C1 segment of cervical spinal cord (tissue), 14 donors: ENCODE results near the gene JAZF1.

ENCODE experiments used
- DNase-seq, 14 donors: peaks; one replicate each; lab custom pipeline; 2025; lab: John Stamatoyannopoulos, UW

Gene JAZF1

GRCh38 chr7:27840313-27840712 lies 340.3 kb downstream of the JAZF1 start:
- no peak for DNase-seq

- DNase-seq, result no peak
Observed at GRCh38 chr7:27839099-27839498, 341.5 kb downstream of the JAZF1 start.

GRCh38 chr7:27836536-27836935 lies 344.1 kb downstream of the JAZF1 start:
- DNase-seq, result no peak

- no peak for DNase-seq
Observed at GRCh38 chr7:27835376-27835775, 345.2 kb downstream of the JAZF1 start.

GRCh38 chr7:27834179-27834921 lies 346.2 kb downstream of the JAZF1 start:
- peak in 2 of 14 donors; percentile 38 to 40 for DNase-seq

- DNase-seq, result no peak
Observed at GRCh38 chr7:27826357-27826756, 354.2 kb downstream of the JAZF1 start.

GRCh38 chr7:27825891-27826290 lies 354.7 kb downstream of the JAZF1 start:
- DNase-seq, result no peak

- no peak for DNase-seq
Observed at GRCh38 chr7:27822245-27822644, 358.4 kb downstream of the JAZF1 start.

GRCh38 chr7:27812706-27813105 lies 367.9 kb downstream of the JAZF1 start:
- DNase-seq, result no peak

GRCh38 chr7:27810186-27810585 lies 370.4 kb downstream of the JAZF1 start:
- no peak for DNase-seq

- DNase-seq, result no peak
Observed at GRCh38 chr7:27808626-27809025, 372.0 kb downstream of the JAZF1 start.

GRCh38 chr7:27804139-27804538 lies 376.5 kb downstream of the JAZF1 start:
- no peak for DNase-seq

- no peak for DNase-seq
Observed at GRCh38 chr7:27802999-27803398, 377.6 kb downstream of the JAZF1 start.

- DNase-seq, result no peak
Observed at GRCh38 chr7:27799212-27799611, 381.4 kb downstream of the JAZF1 start.

- DNase-seq, result no peak
Observed at GRCh38 chr7:27795977-27796376, 384.6 kb downstream of the JAZF1 start.

- no peak for DNase-seq
Observed at GRCh38 chr7:27793780-27794179, 386.8 kb downstream of the JAZF1 start.

GRCh38 chr7:27788437-27788836 lies 392.2 kb downstream of the JAZF1 start:
- no peak for DNase-seq

- DNase-seq, result no peak
Observed at GRCh38 chr7:27784399-27785053, 396.1 kb downstream of the JAZF1 start.

- no peak for DNase-seq
Observed at GRCh38 chr7:27782849-27783248, 397.7 kb downstream of the JAZF1 start.

GRCh38 chr7:27781188-27781587 lies 399.4 kb downstream of the JAZF1 start:
- DNase-seq, result no peak
